ENCODE results near the gene PHRF1. TPM values are rescaled to one million over a fixed set of nuclear protein-coding genes. Genes with fewer than 3 reads are reported as not detected.
"Not testable (repeated sequence)": the region's sequence is repeated elsewhere in the genome, so short reads cannot be mapped to it uniquely, and the experiment has no call there.

The PHRF1 gene
- total RNA-seq, 1 donor from 2014 or later, result 52.3 TPM

DNA sequence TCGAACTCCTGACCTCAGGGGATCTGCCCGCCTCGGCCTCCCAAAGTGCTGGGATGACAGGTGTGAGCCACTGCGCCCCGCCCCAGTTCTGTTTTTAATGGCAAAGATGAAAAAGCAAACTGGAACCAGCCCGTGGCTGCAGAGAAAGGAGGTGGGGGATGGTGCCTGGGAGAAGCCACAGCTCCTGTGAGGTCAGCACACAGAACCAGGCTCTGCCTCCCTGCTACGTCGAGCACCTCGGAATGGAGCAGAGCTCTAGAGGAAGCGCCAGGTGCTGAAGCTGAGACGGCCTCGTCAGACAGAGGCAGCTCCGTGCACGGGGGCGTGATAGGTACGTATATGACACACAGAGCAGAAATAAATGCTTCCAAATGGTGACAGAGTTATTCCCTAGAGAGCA is 69.3 kb downstream of the PHRF1 start:
- Mint-ChIP-seq H3K4me1 (no peaks in the 10 kb centered on the region), H3K9me3 (no peaks in the 10 kb centered on the region), H3K36me3 (ENCODE audit: low read depth) (peaks cover 3% of the 10 kb centered on the region), H3K27ac (ENCODE audit: unreplicated experiment) (no peak overlapping the region), H3K27me3 (ENCODE audit: low read depth) (peaks cover 10% of the 10 kb centered on the region), H3K4me3 (no peak overlapping the region)
- TF ChIP-seq, protein P1, sequence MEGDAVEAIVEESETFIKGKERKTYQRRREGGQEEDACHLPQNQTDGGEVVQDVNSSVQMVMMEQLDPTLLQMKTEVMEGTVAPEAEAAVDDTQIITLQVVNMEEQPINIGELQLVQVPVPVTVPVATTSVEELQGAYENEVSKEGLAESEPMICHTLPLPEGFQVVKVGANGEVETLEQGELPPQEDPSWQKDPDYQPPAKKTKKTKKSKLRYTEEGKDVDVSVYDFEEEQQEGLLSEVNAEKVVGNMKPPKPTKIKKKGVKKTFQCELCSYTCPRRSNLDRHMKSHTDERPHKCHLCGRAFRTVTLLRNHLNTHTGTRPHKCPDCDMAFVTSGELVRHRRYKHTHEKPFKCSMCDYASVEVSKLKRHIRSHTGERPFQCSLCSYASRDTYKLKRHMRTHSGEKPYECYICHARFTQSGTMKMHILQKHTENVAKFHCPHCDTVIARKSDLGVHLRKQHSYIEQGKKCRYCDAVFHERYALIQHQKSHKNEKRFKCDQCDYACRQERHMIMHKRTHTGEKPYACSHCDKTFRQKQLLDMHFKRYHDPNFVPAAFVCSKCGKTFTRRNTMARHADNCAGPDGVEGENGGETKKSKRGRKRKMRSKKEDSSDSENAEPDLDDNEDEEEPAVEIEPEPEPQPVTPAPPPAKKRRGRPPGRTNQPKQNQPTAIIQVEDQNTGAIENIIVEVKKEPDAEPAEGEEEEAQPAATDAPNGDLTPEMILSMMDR (conservative IDR thresholded peaks at IDR 0.05), result no peak
- DNase-seq (ENCODE audit: low read depth, low spot score), result no peak

DNA sequence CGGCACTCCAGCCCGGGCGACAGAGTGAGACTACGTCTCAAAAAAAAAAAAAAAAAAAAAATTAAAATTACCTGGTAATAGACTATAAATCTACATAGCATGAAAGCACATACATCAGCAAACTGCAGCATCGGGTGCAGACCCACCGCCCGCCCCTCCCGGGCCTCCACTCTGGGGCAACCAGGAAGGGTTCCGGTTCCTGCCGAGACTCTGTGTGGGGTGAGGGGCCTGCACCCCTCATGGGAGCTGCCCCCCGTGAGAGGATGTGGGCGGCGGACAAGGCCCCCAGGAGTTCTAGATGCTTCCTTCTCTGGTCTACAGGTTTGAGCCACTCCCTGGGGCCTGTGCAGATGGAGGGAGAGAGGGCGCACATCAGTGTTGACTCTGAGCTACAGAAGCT is 69.9 kb downstream of the PHRF1 start:
- TF ChIP-seq, protein P1 (conservative IDR thresholded peaks at IDR 0.05), result no peak
- H3K36me3 Mint-ChIP-seq (ENCODE audit: low read depth), result peaks cover 3% of the 10 kb centered on the region
- H3K4me1 Mint-ChIP-seq, result no peaks in the 10 kb centered on the region
- DNase-seq (ENCODE audit: low read depth, low spot score), result no peak
- no peak overlapping the region for H3K27ac Mint-ChIP-seq (ENCODE audit: unreplicated experiment)
- H3K9me3 Mint-ChIP-seq, result no peaks in the 10 kb centered on the region
- H3K27me3 Mint-ChIP-seq (ENCODE audit: low read depth), result peaks cover 7% of the 10 kb centered on the region
- H3K4me3 Mint-ChIP-seq, result no peak overlapping the region

DNA sequence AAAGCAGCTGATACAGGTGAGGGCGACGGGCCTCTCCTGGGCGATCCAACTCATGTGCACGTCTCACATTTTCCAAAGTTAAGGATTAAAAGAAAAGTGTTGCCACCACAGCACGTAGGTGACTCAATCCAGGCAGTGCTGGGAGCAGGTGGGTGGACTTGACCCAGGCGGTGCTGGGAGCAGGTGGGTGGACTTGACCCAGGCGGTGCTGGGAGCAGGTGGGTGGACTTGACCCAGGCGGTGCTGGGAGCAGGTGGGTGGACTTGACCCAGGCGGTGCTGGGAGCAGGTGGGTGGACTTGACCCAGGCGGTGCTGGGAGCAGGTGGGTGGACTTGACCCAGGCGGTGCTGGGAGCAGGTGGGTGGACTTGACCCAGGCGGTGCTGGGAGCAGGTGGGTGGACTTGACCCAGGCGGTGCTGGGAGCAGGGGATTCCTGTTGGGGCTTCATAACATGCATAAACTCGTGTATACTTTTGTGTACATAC is 71.4 kb downstream of the PHRF1 start:
- H3K4me1 Mint-ChIP-seq, H3K9me3 Mint-ChIP-seq: not testable (repeated sequence)

DNA sequence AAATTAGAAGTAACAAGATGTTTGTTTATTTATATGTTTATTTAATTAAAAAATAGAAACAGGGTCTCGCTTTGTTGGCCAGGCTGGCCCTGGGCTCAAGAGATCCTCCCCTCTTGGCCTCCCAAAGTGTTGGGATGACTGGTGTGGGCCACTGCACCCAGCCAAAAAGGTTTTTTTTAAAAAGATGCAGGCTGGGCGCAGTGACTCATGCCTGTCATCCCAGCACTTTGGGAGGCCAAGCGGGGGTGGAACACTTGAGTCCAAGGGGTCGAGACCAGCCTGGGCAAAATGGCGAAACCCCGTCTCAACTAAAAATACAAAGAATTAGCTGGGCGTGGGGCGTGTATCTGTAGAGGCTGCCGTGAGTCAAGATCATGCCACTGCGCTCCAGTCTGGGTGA is 74.2 kb downstream of the PHRF1 start:
- no peaks in the 10 kb centered on the region for H3K4me1 Mint-ChIP-seq
- TF ChIP-seq, protein P1 (conservative IDR thresholded peaks at IDR 0.05), result no peak
- H3K36me3 Mint-ChIP-seq (ENCODE audit: low read depth), result peaks cover 11% of the 10 kb centered on the region
- DNase-seq (ENCODE audit: low read depth, low spot score), result no peak
- no peak overlapping the region for H3K27ac Mint-ChIP-seq (ENCODE audit: unreplicated experiment)
- no peaks in the 10 kb centered on the region for H3K9me3 Mint-ChIP-seq
- H3K4me3 Mint-ChIP-seq, result no peak overlapping the region
- H3K27me3 Mint-ChIP-seq (ENCODE audit: low read depth), result no peaks in the 10 kb centered on the region

More for the DNA sequence above, 71.4 kb downstream of the PHRF1 start:
- not testable (repeated sequence) for H3K36me3 Mint-ChIP-seq (ENCODE audit: low read depth); DNase-seq (ENCODE audit: low read depth, low spot score); H3K27ac Mint-ChIP-seq (ENCODE audit: unreplicated experiment); H3K27me3 Mint-ChIP-seq (ENCODE audit: low read depth); H3K4me3 Mint-ChIP-seq

DNA sequence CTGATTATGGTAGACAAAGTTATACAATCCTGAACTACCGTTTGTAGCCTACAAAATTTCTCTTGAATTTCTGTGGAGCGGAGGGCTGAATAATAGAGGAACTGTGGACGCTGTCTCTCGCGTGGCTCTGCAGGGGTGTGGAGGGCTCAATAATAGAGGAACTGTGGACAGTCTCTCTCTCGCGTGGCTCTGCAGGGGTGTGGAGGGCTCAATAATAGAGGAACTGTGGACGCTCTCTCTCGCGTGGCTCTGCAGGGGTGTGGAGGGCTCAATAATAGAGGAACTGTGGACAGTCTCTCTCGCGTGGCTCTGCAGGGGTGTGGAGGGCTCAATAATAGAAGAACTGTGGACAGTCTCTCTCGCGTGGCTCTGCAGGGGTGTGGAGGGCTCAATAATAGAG is 76.9 kb downstream of the PHRF1 start:
- H3K9me3 Mint-ChIP-seq; H3K4me1 Mint-ChIP-seq; DNase-seq (ENCODE audit: low read depth, low spot score); H3K27me3 Mint-ChIP-seq (ENCODE audit: low read depth); H3K27ac Mint-ChIP-seq (ENCODE audit: unreplicated experiment); H3K4me3 Mint-ChIP-seq: not testable (repeated sequence)
- peaks cover 11% of the 10 kb centered on the region for H3K36me3 Mint-ChIP-seq (ENCODE audit: low read depth)

DNA sequence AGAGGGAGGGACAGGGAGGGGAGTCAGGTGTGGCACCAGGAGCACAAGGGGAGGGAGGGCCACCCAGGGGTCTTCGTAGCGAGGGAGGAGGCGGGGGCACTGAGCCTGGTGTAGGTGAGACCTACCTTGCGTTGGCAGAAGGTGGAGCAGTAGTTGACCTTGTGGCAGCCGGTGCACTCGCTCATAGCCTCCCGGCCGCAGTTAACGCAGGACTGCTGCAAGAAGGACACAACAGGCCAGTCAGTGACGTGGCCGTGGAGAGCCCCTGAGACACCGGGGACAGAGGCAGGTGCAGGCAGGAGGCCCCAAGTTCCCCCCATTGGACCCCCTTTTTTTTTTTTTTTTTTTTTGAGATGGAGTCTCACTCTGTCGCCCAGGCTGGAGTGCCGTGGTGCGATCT is 77.6 kb downstream of the PHRF1 start:
- TF ChIP-seq, protein P1 (conservative IDR thresholded peaks at IDR 0.05), result no peak
- Mint-ChIP-seq H3K36me3 (ENCODE audit: low read depth) (peaks cover 8% of the 10 kb centered on the region), H3K27ac (ENCODE audit: unreplicated experiment) (no peak overlapping the region)

DNA sequence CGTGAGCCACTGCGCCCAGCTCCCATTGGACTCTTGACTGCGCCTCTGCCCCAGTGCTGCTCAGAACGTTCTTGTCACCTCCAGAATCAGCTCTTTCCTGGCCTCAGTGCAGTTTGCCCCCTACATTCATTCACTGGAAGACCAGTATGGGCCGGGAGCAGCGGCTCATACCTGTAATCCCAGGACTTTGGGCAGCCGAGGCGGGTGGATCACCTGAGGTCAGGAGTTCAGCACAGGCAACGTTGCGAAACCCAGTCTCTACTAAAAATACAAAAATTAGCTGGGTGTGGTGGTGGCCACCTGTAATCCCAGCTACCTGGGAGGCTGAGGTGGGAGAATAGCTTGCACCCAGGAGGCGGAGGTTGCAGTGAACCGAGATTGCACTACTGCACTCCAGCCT is 78.2 kb downstream of the PHRF1 start:
- H3K4me1 Mint-ChIP-seq; H3K27me3 Mint-ChIP-seq (ENCODE audit: low read depth); DNase-seq (ENCODE audit: low read depth, low spot score); H3K4me3 Mint-ChIP-seq; H3K27ac Mint-ChIP-seq (ENCODE audit: unreplicated experiment); H3K36me3 Mint-ChIP-seq (ENCODE audit: low read depth); H3K9me3 Mint-ChIP-seq: not testable (repeated sequence)

More for the DNA sequence above, 77.6 kb downstream of the PHRF1 start:
- no peaks in the 10 kb centered on the region for H3K9me3 Mint-ChIP-seq
- DNase-seq (ENCODE audit: low read depth, low spot score), result no peak
- H3K4me1 Mint-ChIP-seq, result no peaks in the 10 kb centered on the region
- H3K27me3 Mint-ChIP-seq (ENCODE audit: low read depth), result no peaks in the 10 kb centered on the region
- no peak overlapping the region for H3K4me3 Mint-ChIP-seq
